Measurements from ENCODE around the gene LMCD1.
"Not testable (repeated sequence)": the region's sequence is repeated elsewhere in the genome, so short reads cannot be mapped to it uniquely, and the experiment has no call there.

The LMCD1 gene

GRCh38 chr3:8562081-8562595 is 60.5 kb downstream of the LMCD1 start:
- DNase-seq (ENCODE audit: low spot score), result no peak

- DNase-seq (ENCODE audit: low spot score), result no peak
Observed at GRCh38 chr3:8563146-8563545, 61.5 kb downstream of the LMCD1 start.

DNA sequence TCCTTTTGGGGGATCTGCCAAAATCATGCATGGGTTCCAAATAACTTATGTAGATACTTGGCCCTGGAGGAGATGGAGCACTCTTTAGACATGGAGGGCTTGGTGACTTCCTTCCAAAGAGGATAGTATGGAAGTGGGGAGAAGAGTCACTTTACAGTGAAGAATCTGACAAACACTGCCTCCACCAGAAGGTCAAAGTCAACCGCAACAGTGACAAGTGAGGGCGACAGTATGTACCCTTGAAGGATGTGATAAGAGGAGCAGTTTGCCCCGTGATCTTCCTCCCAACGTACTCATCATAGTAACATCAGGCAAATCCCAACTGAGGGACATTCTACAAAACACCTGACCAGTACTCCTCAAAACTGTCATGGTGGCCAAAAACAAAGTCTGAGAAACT is 62.0 kb downstream of the LMCD1 start:
- DNase-seq (ENCODE audit: low spot score), result no peak

DNA sequence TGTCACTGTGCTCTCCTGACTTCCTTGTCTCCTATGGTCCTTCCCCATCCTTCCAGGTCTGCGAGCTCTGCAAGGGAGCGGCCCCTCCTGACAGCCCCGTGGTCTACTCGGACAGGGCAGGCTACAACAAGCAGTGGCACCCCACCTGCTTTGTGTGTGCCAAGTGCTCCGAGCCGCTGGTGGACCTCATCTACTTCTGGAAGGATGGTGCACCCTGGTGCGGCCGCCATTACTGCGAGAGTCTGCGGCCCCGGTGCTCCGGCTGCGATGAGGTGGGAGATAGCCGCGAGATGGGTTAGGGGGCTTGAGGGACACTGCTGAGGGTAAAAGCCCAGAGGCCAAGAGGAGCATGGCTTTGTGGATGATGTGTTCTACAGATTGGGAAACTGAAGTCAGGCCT is 63.8 kb downstream of the LMCD1 start:
- no peak for DNase-seq (ENCODE audit: low spot score)

DNA sequence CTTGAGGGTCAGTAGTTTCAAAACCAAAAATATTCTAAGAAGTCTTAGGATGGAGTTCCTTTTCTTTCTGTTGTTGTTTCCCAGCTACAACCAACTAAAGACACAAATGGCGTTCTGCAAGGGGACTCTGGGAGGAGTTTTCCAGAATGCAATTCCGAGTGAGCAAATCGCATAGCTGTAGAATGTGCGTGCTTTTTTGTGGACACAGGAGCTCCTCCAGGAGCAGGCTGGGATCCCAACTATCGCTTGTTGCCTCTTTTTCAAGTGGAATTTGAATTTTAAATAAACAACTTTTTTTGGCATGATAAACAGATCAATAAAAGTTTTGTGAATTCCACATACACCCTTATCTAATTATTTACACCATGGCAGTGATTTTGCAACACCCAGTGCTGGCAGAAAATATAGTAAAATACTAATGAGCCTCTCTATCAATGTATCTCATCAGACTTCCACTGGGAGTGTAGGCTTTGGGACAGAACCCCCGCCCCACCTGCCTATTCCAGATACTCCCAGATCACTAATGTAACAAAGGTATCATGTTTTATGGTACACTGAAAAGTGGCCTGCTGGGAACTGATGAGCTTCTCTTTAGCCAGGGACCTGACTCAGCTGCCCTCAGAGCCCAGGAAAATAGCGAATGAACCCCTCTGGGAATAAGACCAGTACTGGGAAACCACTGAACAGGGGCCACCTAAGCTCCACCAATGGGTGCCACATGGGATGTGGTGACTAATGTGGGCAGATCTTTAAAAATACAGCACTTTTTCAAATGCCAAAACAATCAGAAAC is 66.4 kb downstream of the LMCD1 start:
- DNase-seq (ENCODE audit: low spot score), result no peak

DNA sequence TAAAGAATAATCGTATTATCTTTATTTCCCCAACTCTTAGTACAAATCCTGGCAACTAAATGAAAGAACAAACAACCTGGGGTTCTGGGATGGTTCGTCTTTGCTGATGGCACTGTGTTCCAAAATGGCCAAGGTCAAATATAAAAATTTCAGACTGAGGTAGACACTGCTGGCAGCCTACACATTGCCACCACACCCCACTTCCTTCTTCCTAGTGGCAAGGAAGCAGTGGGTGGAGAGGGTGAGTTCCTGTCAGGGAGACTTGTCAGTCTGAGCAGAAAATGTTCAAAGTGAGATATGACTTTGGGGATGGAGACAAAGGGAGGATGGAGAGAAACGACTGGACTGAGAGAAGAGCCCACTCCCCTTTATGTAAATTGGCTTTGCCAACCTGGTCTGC is 69.6 kb downstream of the LMCD1 start:
- no peak for DNase-seq (ENCODE audit: low spot score)

- DNase-seq (ENCODE audit: low spot score), result no peak
Observed at GRCh38 chr3:8573342-8573926, 71.8 kb downstream of the LMCD1 start.

- DNase-seq (ENCODE audit: low spot score), result no peak
Observed at GRCh38 chr3:8574040-8574669, 72.5 kb downstream of the LMCD1 start.

- DNase-seq (ENCODE audit: low spot score), result no peak
Observed at GRCh38 chr3:8574670-8575322, 73.2 kb downstream of the LMCD1 start.

GRCh38 chr3:8575364-8576104 is 73.9 kb downstream of the LMCD1 start:
- no peak for DNase-seq (ENCODE audit: low spot score)

DNA sequence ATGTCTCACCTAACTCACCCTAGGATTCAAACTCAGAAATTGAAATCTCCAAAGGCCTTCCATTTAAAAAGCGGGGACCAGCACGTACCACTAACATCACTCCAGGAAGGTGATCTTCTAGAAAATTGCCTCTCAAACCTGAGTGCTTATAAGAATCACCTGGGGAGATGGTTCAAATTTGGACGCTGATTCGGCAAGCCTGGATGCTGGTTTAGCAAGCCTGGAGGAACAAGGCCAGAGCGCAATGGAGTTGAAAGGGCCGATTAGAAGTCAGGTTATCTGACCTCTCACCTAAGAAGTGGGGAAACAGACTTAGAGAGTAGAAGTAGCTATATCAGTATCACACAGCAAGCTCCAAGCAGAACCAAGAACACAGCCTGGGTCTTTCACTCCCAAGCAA is 74.8 kb downstream of the LMCD1 start:
- no peak for DNase-seq (ENCODE audit: low spot score)

- DNase-seq (ENCODE audit: low spot score), result no peak
Observed at GRCh38 chr3:8576841-8577571, 75.4 kb downstream of the LMCD1 start.

- no peak for DNase-seq (ENCODE audit: low spot score)
Observed at GRCh38 chr3:8578282-8578681, 76.7 kb downstream of the LMCD1 start.

DNA sequence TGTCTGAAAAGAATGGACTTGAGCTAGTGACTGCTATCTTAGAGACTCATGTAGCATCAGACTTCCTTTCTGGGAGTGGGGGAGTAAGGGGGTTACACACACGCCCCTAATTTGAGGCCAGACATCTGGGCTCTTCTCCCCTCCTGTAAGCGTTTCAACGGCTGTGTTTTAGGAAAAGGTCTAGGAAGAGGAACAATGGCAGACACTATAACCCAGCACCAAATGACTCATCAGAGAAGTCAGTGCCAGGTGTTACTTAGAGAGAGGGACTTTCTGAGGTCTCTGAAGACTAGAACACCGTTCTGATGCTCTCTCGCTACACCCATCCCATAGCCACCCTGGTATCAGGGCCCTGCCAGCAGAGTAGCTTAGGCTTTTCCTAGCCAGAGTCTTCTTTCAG is 77.5 kb downstream of the LMCD1 start:
- DNase-seq (ENCODE audit: low spot score), result no peak

DNA sequence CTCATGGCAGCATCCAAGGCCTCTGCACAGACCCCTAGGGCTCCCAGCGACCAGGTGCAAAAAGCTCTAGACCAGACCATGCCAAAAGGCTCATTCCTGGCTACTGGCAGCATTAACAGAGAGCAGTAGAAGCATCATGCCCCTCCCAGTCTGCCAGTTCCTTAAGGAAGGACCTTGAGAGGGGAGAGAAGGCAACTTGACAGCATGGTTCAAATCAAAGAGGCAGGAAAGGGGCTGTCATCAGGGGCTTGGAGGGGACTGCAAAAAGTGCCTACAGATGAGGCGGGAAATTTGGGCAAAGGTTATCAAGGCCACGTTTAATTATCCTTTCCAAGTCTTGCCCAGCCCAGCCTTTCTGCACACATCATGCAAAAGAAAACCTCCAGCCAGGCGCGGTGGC is 78.3 kb downstream of the LMCD1 start:
- no peak for DNase-seq (ENCODE audit: low spot score)

- DNase-seq (ENCODE audit: low spot score), result not testable (repeated sequence)
Observed at GRCh38 chr3:8580434-8580833, 78.8 kb downstream of the LMCD1 start.

GRCh38 chr3:8581373-8581772 is 79.8 kb downstream of the LMCD1 start:
- no peak for DNase-seq (ENCODE audit: low spot score)

DNA sequence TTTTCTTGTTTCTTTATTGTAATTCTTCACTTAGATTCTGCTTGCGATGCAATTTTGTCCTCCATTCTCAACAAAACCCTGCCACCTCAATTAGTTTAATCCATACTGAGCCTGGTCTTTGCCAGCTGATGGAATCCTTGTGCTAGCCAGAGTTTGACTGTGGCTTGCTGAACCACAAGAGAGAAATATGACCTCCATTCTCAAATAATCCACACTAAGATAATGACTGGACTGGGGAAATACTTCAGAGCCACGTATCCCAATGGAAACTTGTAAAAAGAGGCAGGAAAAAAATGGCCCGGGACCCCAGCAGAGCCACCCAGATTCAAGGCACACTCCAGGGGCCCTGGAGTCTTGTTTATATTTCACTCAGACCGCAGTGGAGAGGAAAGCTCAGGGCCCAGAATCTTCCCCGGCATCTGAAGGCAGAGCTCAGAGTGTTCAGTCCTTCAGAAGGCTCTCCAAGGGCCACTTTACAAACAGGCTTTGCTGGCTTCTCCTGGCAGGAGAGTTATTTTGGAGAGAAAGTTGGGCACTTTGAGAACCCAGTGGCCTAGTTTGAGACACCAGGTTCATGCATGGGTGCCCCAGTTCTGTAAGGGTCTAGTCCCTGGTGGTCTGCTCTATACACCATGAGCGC is 80.3 kb downstream of the LMCD1 start:
- no peak for DNase-seq (ENCODE audit: low spot score)

DNA sequence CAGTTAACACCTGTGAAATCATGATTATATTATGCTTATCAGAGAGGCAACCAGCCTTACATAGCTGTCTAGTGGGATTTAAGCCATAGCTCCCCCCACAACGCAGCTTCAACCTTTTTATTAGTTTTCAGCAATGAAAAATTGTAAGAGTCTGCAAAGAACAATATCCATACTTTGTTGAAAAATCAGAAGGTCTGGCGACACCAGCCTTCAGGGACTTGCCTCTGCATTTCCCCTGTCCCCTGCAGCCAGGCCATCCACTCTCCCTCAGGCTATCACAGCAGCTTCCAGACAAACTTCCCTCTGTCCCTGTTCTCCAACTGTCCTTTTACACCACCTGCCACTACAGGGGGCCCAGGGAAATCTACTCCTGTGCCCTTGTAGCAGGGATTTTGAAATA is 83.0 kb downstream of the LMCD1 start:
- no peak for DNase-seq (ENCODE audit: low spot score)

DNA sequence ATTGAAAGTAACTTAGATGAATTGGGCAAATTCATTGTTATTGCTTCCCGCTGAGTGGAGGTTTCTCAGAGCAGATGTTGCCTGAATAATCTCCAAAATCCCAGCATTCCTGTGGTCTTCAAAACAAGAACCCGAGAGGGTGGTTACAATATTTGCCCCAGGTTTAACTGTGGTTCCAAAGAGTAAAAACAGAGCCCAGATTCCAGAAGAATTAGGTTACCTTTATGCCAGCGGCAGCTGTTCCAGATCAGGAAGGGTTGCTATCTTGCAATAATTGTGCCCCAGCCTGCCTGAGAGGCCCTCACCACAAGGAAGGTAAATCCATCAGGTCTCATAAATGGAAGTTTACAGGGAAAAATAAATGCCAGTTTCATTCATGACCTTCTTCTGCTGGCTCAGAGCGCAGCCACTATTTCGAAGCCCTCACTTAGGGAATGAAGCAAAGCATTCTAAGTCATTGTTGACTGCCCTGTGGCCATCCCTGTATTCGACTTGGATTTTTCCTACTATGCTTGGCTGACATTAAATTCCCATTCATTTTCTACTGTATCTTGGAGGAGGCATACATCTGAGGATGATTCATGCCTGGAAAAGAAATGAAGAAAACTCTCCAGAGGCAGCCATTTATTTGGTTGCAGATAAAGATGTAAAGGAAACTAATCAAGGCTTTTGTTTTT is 88.4 kb downstream of the LMCD1 start:
- no peak for DNase-seq (ENCODE audit: low spot score)
